A549 (cell line): ENCODE results near the gene ATAT1. TPM values are rescaled to one million over a fixed set of nuclear protein-coding genes. Genes with fewer than 3 reads are reported as not detected.
A peak's percentile ranks its signal among the peaks of the same experiment; 100 is the strongest.

Experiments used
- ATAC-seq, 2 experiments: fragments of 200-7000 bp in 1 of 2; fragments of >200 bp in 1 of 2; cut with Nextera tagmentation in 1 of 2; cut with Tn5 transposase in 1 of 2; 3 replicates each; pipeline versions ENCODE4 v1.8.0 to v1.9.1; 2018 to 2020; ENCODE audit warnings: mild to moderate bottlenecking in 1 of 2, moderate library complexity in 1 of 2
- CTCF ChIA-PET: fragments of 300-600 bp; sonication (Branson Sonifier 250); formaldehyde crosslinking; extraction: SDS; loops from one replicate; lab custom pipeline; 2021; ENCODE audit warnings: antibody characterized with exemption, inconsistent platforms; lab: Yijun Ruan, JAX
- POLR2A ChIA-PET: fragments of 350-600 bp; formaldehyde crosslinking; extraction: SDS; loops from one replicate; lab custom pipeline; 2021; ENCODE audit warnings: antibody characterized with exemption, inconsistent platforms; lab: Yijun Ruan, JAX
- DNase-seq, 2 experiments: peaks; one replicate each; pipeline versions ENCODE4 v3.0.0 to v3.0.0-alpha.2; 2011 to 2016; ENCODE audit warnings: low read depth in 1 of 2, low spot score in 1 of 2
- FAIRE-seq: peaks from 2 replicates; lab custom pipeline; 2011; peaks lifted over from hg19 to GRCh38; lab: Jason Lieb, UNC
- H3K27ac ChIP-seq, 2 experiments: fragments of >200 bp; sonication (Bioruptor Twin); formaldehyde crosslinking; 3 replicates each; pipeline ENCODE4 v1.5.1; 2016 to 2017
- H3K4me1 ChIP-seq: fragments of >200 bp; sonication (Bioruptor Twin); formaldehyde crosslinking; 3 replicates; pipeline ENCODE4 v1.6.1; 2016
- H3K4me2 ChIP-seq: fragments of >200 bp; sonication (Bioruptor Twin); formaldehyde crosslinking; 3 replicates; pipeline ENCODE4 v1.6.1; 2016
- H3K4me3 ChIP-seq: fragments of >200 bp; sonication (Bioruptor Twin); formaldehyde crosslinking; 3 replicates; pipeline ENCODE4 v1.5.1; 2016
- H3K9me3 ChIP-seq: fragments of >200 bp; sonication (Bioruptor Twin); formaldehyde crosslinking; 3 replicates; pipeline ENCODE4 v1.6.1; 2016
- BHLHE40 ChIP-seq: IDR thresholded peaks from 2 replicates; pipeline ENCODE4 v1.6.1; 2012; ENCODE audit warnings: low read depth, low read length, inconsistent platforms
- CBX2 ChIP-seq: fragments of 200-600 bp; sonication (generic); IDR thresholded peaks from 2 replicates; pipeline ENCODE4 v1.6.1; 2016; ENCODE audit warnings: low read depth, mild to moderate bottlenecking, borderline replicate concordance
- CEBPB ChIP-seq, 2 experiments: fragments of >200 bp in 1 of 2; sonication (Bioruptor Twin) in 1 of 2; formaldehyde crosslinking in 1 of 2; IDR thresholded peaks; 2 replicates each; pipeline ENCODE4 v1.6.1; 2012 to 2016
- CHD4 ChIP-seq: fragments of 200-600 bp; sonication (generic); IDR thresholded peaks from 2 replicates; pipeline ENCODE4 v1.6.1; 2016; ENCODE audit warnings: antibody characterized with exemption, mild to moderate bottlenecking, borderline replicate concordance
- EP300 ChIP-seq, 2 experiments: fragments of >200 bp; sonication (Bioruptor Twin); formaldehyde crosslinking; IDR thresholded peaks; 2 replicates in 1 of 2; 3 replicates in 1 of 2; pipeline ENCODE4 v1.6.1; 2016 to 2017
- FOSB ChIP-seq: fragments of 250-450 bp; sonication (Bioruptor Pico); IDR thresholded peaks from 2 replicates; pipeline ENCODE4 v1.5.0; 2020; ENCODE audit warnings: mild to moderate bottlenecking, moderate library complexity
- FOSL2 ChIP-seq, 2 experiments: fragments of 450-650 bp in 1 of 2; fragments of >200 bp in 1 of 2; sonication (Bioruptor Twin) in 1 of 2; formaldehyde crosslinking; IDR thresholded peaks; 2 replicates each; pipeline versions ENCODE4 v1.5.0 to v1.6.1; 2016 to 2020; ENCODE audit warnings: mild to moderate bottlenecking in 1 of 2, moderate library complexity in 1 of 2
- HEYL ChIP-seq: fragments of 250-450 bp; sonication (Bioruptor Pico); IDR thresholded peaks from 2 replicates; pipeline ENCODE4 v1.8.0; 2021; ENCODE audit warnings: mild to moderate bottlenecking, moderate library complexity
- HOXA7 ChIP-seq: fragments of 250-450 bp; sonication (Bioruptor Pico); IDR thresholded peaks from 2 replicates; pipeline ENCODE4 v1.5.0; 2020; ENCODE audit warnings: mild to moderate bottlenecking, moderate library complexity
- HOXB13 ChIP-seq: fragments of 250-450 bp; sonication (Bioruptor Pico); IDR thresholded peaks from 2 replicates; pipeline ENCODE4 v1.5.0; 2020; ENCODE audit warnings: low read depth, mild to moderate bottlenecking, moderate library complexity
- KDM1A ChIP-seq: fragments of 200-600 bp; sonication (generic); IDR thresholded peaks from 2 replicates; pipeline ENCODE4 v1.6.1; 2016; ENCODE audit warnings: low read depth, mild to moderate bottlenecking
- KDM5A ChIP-seq: fragments of 200-600 bp; sonication (generic); IDR thresholded peaks from 2 replicates; pipeline ENCODE4 v1.6.1; 2016; ENCODE audit warnings: antibody characterized with exemption, mild to moderate bottlenecking
- MYC ChIP-seq: IDR thresholded peaks from 2 replicates; pipeline ENCODE4 v1.6.1; 2012; ENCODE audit warnings: mild to moderate bottlenecking, inconsistent platforms, low read length, improper control_type of control experiment, borderline replicate concordance
- NPAS2 ChIP-seq: fragments of 250-450 bp; sonication (Bioruptor Pico); IDR thresholded peaks from 2 replicates; pipeline ENCODE4 v1.8.0; 2022; ENCODE audit warnings: mild to moderate bottlenecking, moderate library complexity, borderline replicate concordance
- NR3C1 ChIP-seq: fragments of >200 bp; sonication (Bioruptor Twin); formaldehyde crosslinking; IDR thresholded peaks from 3 replicates; pipeline ENCODE4 v1.6.1; 2017
- PHF8 ChIP-seq: fragments of 200-600 bp; sonication (generic); IDR thresholded peaks from 2 replicates; pipeline ENCODE4 v1.6.1; 2016; ENCODE audit warnings: low read depth, mild to moderate bottlenecking, antibody characterized with exemption, moderate library complexity, borderline replicate concordance
- POLR2A ChIP-seq: IDR thresholded peaks from 2 replicates; pipeline ENCODE4 v1.6.1; 2012; ENCODE audit warnings: mild to moderate bottlenecking, low read length
- RARB ChIP-seq: fragments of 250-450 bp; sonication (Bioruptor Pico); IDR thresholded peaks from 2 replicates; pipeline ENCODE4 v1.8.0; 2021; ENCODE audit warnings: mild to moderate bottlenecking, moderate library complexity
- RCOR1 ChIP-seq: fragments of 150-350 bp; IDR thresholded peaks from 2 replicates; pipeline ENCODE4 v1.6.1; 2014; ENCODE audit warnings: antibody characterized with exemption, low read length, low read depth
- TP53 ChIP-seq: fragments of 250-450 bp; sonication (Bioruptor Pico); IDR thresholded peaks from 2 replicates; pipeline ENCODE4 v1.5.0; 2021; ENCODE audit warnings: mild to moderate bottlenecking, moderate library complexity
- ZC3H11A ChIP-seq: fragments of 450-650 bp; IDR thresholded peaks from 2 replicates; pipeline ENCODE4 v1.6.1; 2014; ENCODE audit warnings: antibody characterized with exemption, mild to moderate bottlenecking
- ZFP36 ChIP-seq: fragments of 450-650 bp; IDR thresholded peaks from 2 replicates; pipeline ENCODE4 v1.6.1; 2014; ENCODE audit warnings: borderline replicate concordance; ENCODE audit not compliant: partially characterized antibody
- ZNF302 ChIP-seq: fragments of 250-450 bp; sonication (Bioruptor Pico); IDR thresholded peaks from 2 replicates; pipeline ENCODE4 v1.9.0; 2021; ENCODE audit warnings: inconsistent platforms, mild to moderate bottlenecking, moderate library complexity
- WGBS: methylation state at CpG from one replicate; pipeline ENCODE4 v1.1.6; 2017; ENCODE audit errors: missing lambda C conversion rate; 5-methylcytosine and 5-hydroxymethylcytosine counted together
- polyA plus RNA-seq, 4 experiments: library from polyadenylated mRNA; depleted of rRNA in 3 of 4; stranded (reverse); fragments of >200 nt; fragmentation: RNase III in 1 of 4; extraction: RNeasy Plus Mini Kit Qiagen cat#74134 plus additional on column Dnase treatment in 1 of 4; gene quantifications; 2 replicates in 3 of 4; 3 replicates in 1 of 4; pipeline ENCODE4 v1.2.3, GENCODE V29; 2011 to 2017
- TF ChIP-seq, protein P1 (sequence below): fragments of 450-650 bp; IDR thresholded peaks from 2 replicates; pipeline ENCODE4 v1.6.1; 2014; ENCODE audit warnings: antibody characterized with exemption
- TF ChIP-seq, protein P2 (sequence below): fragments of 250-450 bp; sonication (Bioruptor Pico); IDR thresholded peaks from 2 replicates; pipeline ENCODE4 v1.5.0; 2020; ENCODE audit warnings: low read depth, mild to moderate bottlenecking, moderate library complexity
- TF ChIP-seq, protein P3 (sequence below): IDR thresholded peaks from 2 replicates; pipeline ENCODE4 v1.6.1; 2012
- TF ChIP-seq, protein P4 (sequence below): fragments of 250-450 bp; sonication (Bioruptor Pico); IDR thresholded peaks from 2 replicates; pipeline ENCODE4 v1.5.0; 2021; ENCODE audit warnings: mild to moderate bottlenecking, moderate library complexity, borderline replicate concordance
- TF ChIP-seq, protein P5 (sequence below): IDR thresholded peaks from 2 replicates; pipeline ENCODE4 v1.6.1; 2012

The ATAT1 gene
- polyA plus RNA-seq, 2 of the 4 experiments (the other 2 are of a cell fraction): 7.4 to 8.6 TPM

DNA sequence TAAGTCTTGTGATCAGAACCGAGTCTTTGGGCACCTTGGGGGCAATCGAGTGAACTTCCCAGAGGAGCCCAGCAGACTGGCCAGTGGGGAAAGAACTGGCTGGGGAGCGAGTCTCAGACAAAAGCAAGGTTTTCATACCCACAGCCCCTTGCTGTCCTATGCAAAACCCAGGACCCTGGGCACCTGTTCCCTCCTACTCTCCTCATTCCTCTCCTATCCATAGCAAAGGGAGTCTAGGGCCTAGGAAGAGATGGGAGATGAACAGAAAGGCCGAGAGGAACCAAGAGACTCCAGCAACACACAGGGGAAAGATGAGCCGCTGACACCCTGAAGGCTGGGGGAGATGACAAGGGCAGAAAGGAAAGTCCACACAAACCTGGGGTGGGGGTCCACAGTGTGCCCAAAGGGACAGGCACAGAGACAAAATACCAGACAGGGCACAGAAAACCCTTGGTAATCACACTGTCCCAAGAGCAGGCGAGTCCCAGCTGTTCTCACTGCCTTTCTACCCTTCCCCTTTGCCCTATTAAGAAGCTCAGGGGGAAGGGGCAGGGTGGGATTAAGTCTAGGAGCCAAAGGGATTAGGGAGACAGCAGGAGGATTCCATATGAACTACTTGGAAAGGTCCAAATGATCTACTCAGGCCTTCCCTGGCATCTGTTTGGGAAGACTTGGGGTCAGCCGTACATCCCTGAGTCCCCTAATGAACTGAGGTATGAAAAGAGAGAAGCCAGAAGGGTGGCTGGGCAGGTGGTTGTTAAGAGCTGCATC is 53.3 kb downstream of the ATAT1 start:
- no peak for ATAC-seq
- Histone ChIP-seq H3K4me3 (0 out of 3 replicates have a peak overlapping the region, but pooled peaks have one; percentile 19), H3K9me3 (no peaks in the 10 kb centered on the region), H3K4me1 (peaks cover 44% of the 10 kb centered on the region)
- 80% methylated on average over 7 of the region's 7 CpGs for whole genome bisulfite sequencing
- FAIRE-seq: no peak
- CTCF ChIA-PET: interaction anchor here (0.7 to 17.1 kb wide), 15 partner anchors 10 to 400 kb away, joined by 3 to 539 read pairs (median 7); partner anchors contain the start of genes FLOT1, MDC1, NRM and TUBB
- no peak for DNase-seq
- POLR2A ChIA-PET: interaction anchor here (0.7 to 1.6 kb wide), 5 partner anchors 37 to 68 kb away, joined by 4 to 12 read pairs (median 5); partner anchors contain the start of genes FLOT1, MDC1 and TUBB
- TF ChIP-seq CHD4: no peak
- TF ChIP-seq FOSL2 (IDR thresholded peaks at IDR 0.05): no peak
- no peak for TF ChIP-seq FOSL2 (CRISPR knock-in tag; IDR thresholded peaks at IDR 0.05)
- no peak for TF ChIP-seq KDM5A
- TF ChIP-seq RARB (CRISPR knock-in tag): no peak
- no peak for TF ChIP-seq HEYL (CRISPR knock-in tag)
- no peak for TF ChIP-seq ZNF302 (CRISPR knock-in tag)
- no peak for TF ChIP-seq TP53 (CRISPR knock-in tag)
- no peak for TF ChIP-seq ZFP36
- TF ChIP-seq, protein P1, sequence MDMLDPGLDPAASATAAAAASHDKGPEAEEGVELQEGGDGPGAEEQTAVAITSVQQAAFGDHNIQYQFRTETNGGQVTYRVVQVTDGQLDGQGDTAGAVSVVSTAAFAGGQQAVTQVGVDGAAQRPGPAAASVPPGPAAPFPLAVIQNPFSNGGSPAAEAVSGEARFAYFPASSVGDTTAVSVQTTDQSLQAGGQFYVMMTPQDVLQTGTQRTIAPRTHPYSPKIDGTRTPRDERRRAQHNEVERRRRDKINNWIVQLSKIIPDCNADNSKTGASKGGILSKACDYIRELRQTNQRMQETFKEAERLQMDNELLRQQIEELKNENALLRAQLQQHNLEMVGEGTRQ: no peak
- TF ChIP-seq HOXA7 (CRISPR knock-in tag): no peak
- TF ChIP-seq ZC3H11A: no peak
- TF ChIP-seq CEBPB (IDR thresholded peaks at IDR 0.05): no peak
- TF ChIP-seq NPAS2 (CRISPR knock-in tag): no peak
- TF ChIP-seq, protein P2, sequence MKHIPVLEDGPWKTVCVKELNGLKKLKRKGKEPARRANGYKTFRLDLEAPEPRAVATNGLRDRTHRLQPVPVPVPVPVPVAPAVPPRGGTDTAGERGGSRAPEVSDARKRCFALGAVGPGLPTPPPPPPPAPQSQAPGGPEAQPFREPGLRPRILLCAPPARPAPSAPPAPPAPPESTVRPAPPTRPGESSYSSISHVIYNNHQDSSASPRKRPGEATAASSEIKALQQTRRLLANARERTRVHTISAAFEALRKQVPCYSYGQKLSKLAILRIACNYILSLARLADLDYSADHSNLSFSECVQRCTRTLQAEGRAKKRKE (CRISPR knock-in tag): no peak
- TF ChIP-seq BHLHE40: no peak
- TF ChIP-seq CBX2: no peak
- no peak for TF ChIP-seq RCOR1
- TF ChIP-seq, all 56 proteins: peak for 0
- Histone ChIP-seq H3K4me2 (peak overlapping the region; percentile 67), H3K27ac (peak overlapping the region; percentile 59 to 87)

DNA sequence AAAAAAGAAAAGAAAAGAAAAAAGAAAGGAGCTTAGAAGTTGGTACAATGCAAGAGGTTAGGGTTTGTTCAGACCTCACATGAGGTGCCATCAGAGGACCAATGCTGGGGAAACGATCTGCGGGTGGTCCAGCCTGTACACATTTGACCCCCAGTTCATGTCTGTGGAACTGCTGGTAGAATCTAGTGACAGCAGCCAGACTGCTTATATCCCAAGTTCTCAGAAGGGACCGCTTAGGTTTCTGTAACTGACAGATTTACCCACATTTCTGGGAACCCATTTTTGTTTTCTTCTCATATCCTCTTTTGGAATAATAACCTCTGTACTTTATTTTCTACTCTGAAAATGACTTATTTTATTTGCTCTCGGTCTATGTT is 55.1 kb downstream of the ATAT1 start:
- ATAC-seq (no peak), FAIRE-seq (no peak), DNase-seq (no peak)
- ChIA-PET CTCF (interaction anchor here (1.6 to 17.1 kb wide), 3 partner anchors 9 to 195 kb away, joined by 4 to 539 read pairs (median 11); partner anchors contain the start of genes DHX16, MDC1 and TUBB), POLR2A (interaction anchor here (1.0 kb wide), 2 partner anchors 25 to 40 kb away, joined by 3 read pairs; no protein-coding TSS in a partner anchor)
- Histone ChIP-seq H3K4me2 (peak overlapping the region; percentile 79), H3K27ac (peak overlapping the region; percentile 83 to 99), H3K4me1 (peaks cover 54% of the 10 kb centered on the region), H3K4me3 (no peak overlapping the region; the same call in 2 of the 3 replicates), H3K9me3 (no peaks in the 10 kb centered on the region)
- TF ChIP-seq, protein P3, sequence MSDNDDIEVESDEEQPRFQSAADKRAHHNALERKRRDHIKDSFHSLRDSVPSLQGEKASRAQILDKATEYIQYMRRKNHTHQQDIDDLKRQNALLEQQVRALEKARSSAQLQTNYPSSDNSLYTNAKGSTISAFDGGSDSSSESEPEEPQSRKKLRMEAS: no peak
- TF ChIP-seq KDM1A (no peak), HOXB13 (CRISPR knock-in tag) (no peak), MYC (no peak), BHLHE40 (no peak), HEYL (CRISPR knock-in tag) (no peak), NR3C1 (no peak), CBX2 (no peak), FOSB (CRISPR knock-in tag) (no peak), EP300 (IDR thresholded peaks at IDR 0.05) (no peak), POLR2A (no peak), PHF8 (no peak)
- TF ChIP-seq, protein P4, sequence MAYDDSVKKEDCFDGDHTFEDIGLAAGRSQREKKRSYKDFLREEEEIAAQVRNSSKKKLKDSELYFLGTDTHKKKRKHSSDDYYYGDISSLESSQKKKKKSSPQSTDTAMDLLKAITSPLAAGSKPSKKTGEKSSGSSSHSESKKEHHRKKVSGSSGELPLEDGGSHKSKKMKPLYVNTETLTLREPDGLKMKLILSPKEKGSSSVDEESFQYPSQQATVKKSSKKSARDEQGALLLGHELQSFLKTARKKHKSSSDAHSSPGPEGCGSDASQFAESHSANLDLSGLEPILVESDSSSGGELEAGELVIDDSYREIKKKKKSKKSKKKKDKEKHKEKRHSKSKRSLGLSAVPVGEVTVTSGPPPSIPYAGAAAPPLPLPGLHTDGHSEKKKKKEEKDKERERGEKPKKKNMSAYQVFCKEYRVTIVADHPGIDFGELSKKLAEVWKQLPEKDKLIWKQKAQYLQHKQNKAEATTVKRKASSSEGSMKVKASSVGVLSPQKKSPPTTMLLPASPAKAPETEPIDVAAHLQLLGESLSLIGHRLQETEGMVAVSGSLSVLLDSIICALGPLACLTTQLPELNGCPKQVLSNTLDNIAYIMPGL (CRISPR knock-in tag): no peak
- TF ChIP-seq, protein P5, sequence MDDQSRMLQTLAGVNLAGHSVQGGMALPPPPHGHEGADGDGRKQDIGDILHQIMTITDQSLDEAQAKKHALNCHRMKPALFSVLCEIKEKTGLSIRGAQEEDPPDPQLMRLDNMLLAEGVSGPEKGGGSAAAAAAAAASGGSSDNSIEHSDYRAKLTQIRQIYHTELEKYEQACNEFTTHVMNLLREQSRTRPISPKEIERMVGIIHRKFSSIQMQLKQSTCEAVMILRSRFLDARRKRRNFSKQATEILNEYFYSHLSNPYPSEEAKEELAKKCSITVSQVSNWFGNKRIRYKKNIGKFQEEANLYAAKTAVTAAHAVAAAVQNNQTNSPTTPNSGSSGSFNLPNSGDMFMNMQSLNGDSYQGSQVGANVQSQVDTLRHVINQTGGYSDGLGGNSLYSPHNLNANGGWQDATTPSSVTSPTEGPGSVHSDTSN: no peak
- TF ChIP-seq, protein P1: no peak
- 65% methylated on average over 4 of the region's 4 CpGs for WGBS
